Activated naive CD4-positive, alpha-beta T cell treated with anti-CD3 and anti-CD28 coated beads, Interleukin-2, amount 50 U/mL, for 16 hours (primary cell): ENCODE data around the gene PTPN12.

ENCODE experiments used
- DNase-seq: peaks from one replicate; pipeline ENCODE4 v3.0.0-alpha.2; 2020

Gene PTPN12

GRCh38 chr7:77665161-77665560, 128.1 kb downstream of the PTPN12 start:
- DNase-seq, result no peak

- no peak for DNase-seq
These were observed 130.5 kb downstream of the PTPN12 start for GRCh38 chr7:77667459-77668086.

DNA sequence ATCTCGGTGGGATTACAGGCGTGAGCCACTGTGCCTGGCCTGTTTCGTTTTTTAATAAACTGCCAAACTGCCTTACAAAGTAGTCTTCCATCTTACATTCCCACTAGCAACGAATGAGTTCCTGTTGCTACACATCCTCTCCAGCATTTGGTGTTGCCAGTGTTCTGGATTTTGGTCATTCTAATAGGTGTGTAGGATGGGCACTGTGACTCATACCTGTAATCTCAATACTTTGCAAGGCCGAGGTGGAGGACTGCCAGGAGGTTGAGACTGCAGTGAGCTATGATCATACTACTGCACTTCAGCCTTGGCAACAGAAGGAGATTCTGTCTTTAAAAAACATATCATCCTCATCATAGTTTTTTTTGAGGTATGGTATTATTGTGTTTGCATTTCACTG, 137.8 kb downstream of the PTPN12 start:
- DNase-seq, result no peak

- DNase-seq, result no peak
These were observed 142.5 kb downstream of the PTPN12 start for GRCh38 chr7:77679608-77680007.

- DNase-seq, result no peak
These were observed 143.2 kb downstream of the PTPN12 start for GRCh38 chr7:77680266-77680665.

DNA sequence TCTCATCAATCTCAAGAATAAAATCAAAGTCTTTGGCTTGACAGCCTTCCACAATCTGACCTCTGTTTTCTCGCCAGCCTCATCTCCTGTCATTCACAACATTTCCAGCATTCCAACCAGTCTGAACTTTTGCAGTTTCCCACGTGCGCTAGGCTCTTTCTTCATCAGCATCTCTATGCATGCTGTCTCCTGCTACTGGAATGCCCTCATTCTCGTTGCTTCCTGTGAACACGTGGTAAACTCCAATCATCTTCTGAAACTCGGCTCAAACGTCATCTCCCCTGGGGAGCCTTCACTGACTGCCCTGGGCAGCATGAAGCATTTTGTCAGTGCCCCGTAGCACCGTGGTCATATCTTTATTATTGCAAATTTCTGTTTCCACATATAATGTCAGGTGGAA, 146.9 kb downstream of the PTPN12 start:
- DNase-seq, result no peak

GRCh38 chr7:77685233-77685632, 148.1 kb downstream of the PTPN12 start:
- no peak for DNase-seq

GRCh38 chr7:77687100-77687746, 150.1 kb downstream of the PTPN12 start:
- no peak for DNase-seq

DNA sequence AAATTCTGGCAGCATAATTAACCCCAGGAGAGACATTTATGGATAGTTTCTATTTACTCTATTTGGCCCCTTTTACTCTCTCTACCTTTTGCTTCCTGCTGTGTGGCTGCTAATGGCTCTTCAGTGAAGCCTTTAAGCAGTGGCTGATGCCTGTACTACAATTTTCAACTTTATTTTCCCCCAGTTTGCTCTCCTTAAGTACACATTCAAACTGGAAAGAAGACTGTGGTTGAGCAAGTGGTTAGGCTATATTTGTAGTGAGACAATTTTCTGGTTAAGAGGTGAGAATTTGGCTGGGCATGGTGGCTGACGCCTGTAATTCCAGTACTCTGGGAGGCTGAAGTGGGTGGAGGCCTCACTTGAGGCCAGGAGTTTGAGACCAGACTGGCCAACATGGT, 150.7 kb downstream of the PTPN12 start:
- no peak for DNase-seq
